K562 (cell line): ENCODE results near the gene PSD2. TPM values are rescaled to one million over a fixed set of nuclear protein-coding genes. Genes with fewer than 3 reads are reported as not detected.

Experiments
- ATAC-seq: fragments of 200-7000 bp; cut with Tn5 transposase; 3 replicates; pipeline ENCODE4 v1.9.1; 2020; ENCODE audit warnings: moderate library complexity
- BruUV-seq: library from RNA; stranded (reverse); fragments of 400-500 nt; replicated peaks from 2 replicates; lab custom pipeline; 2021; lab: Mats Ljungman, UMichigan
- CTCF ChIA-PET: fragments of 300-600 bp; formaldehyde crosslinking; extraction: SDS; loops from one replicate; lab custom pipeline; 2021; ENCODE audit warnings: low intra/inter-chr PET ratio; lab: Yijun Ruan, JAX
- POLR2A ChIA-PET: fragments of 300-600, 350-650 bp; sonication (Branson Sonifier 250); formaldehyde crosslinking; extraction: SDS; loops from one replicate; lab custom pipeline; 2021; ENCODE audit warnings: antibody characterized with exemption, inconsistent platforms; lab: Yijun Ruan, JAX
- DNase-seq, 4 experiments: peaks; one replicate each; pipeline versions ENCODE4 v3.0.0 to v3.0.0-alpha.2; 2011 to 2018; ENCODE audit warnings: low spot score in 3 of 4, mixed read lengths in 3 of 4; ENCODE audit errors: extremely low read depth in 1 of 4
- FAIRE-seq: peaks from 2 replicates; lab custom pipeline; 2011; peaks lifted over from hg19 to GRCh38; lab: Jason Lieb, UNC
- H2AFZ ChIP-seq: 2 replicates; pipeline ENCODE4 v1.6.0; 2011; ENCODE audit warnings: low read depth, low read length, control low read depth, inconsistent platforms
- H3K27ac ChIP-seq: fragments of 200-600 bp; 3 replicates; pipeline ENCODE4 v1.8.0; 2011; ENCODE audit warnings: low read depth, mild to moderate bottlenecking, control low read depth, inconsistent platforms, low read length, moderate library complexity, mixed read lengths; ENCODE audit errors: extremely low read depth
- H3K27me3 ChIP-seq, 2 experiments: fragments of 300-600 bp in 1 of 2; 2 replicates in 1 of 2; 3 replicates in 1 of 2; pipeline versions ENCODE4 v1.6.0 to v1.8.0; 2011; ENCODE audit warnings: inconsistent platforms in 2 of 2, low read length in 2 of 2, mild to moderate bottlenecking in 1 of 2, mixed read lengths in 1 of 2, moderate library complexity in 1 of 2; ENCODE audit not compliant: control insufficient read depth in 2 of 2, insufficient read depth in 2 of 2
- H3K36me3 ChIP-seq: fragments of 300-600 bp; 3 replicates; pipeline ENCODE4 v1.8.0; 2011; ENCODE audit warnings: mild to moderate bottlenecking, low read length, inconsistent platforms; ENCODE audit not compliant: control insufficient read depth, insufficient read depth
- H3K4me1 ChIP-seq, 2 experiments: fragments of 200-600 bp in 1 of 2; replicated peaks in 1 of 2; 2 replicates in 1 of 2; 3 replicates in 1 of 2; pipeline versions ENCODE4 v1.5.1 to v1.8.0; 2011; ENCODE audit warnings: inconsistent platforms in 2 of 2, low read length in 2 of 2, mild to moderate bottlenecking in 1 of 2, mixed read lengths in 1 of 2, moderate library complexity in 1 of 2; ENCODE audit not compliant: control insufficient read depth in 2 of 2, insufficient read depth in 2 of 2
- H3K4me2 ChIP-seq: 2 replicates; pipeline ENCODE4 v1.6.1; 2011; ENCODE audit warnings: low read length, control low read depth, inconsistent platforms, mixed read lengths; ENCODE audit not compliant: insufficient read depth
- H3K4me3 ChIP-seq: fragments of 200-600 bp; sonication (generic), shearing (Covaris generic); 2 replicates; pipeline ENCODE4 v1.5.1; 2016; ENCODE audit warnings: control low read depth, inconsistent platforms
- H3K79me2 ChIP-seq: fragments of 200-600 bp; 3 replicates; pipeline ENCODE4 v1.8.0; 2011; ENCODE audit warnings: low read length, inconsistent platforms; ENCODE audit not compliant: control insufficient read depth, insufficient read depth
- H3K9ac ChIP-seq, 2 experiments: 2 replicates each; pipeline versions ENCODE4 v1.6.0 to v1.6.1; 2011; ENCODE audit warnings: low read depth in 2 of 2, low read length in 2 of 2, control low read depth in 1 of 2, inconsistent platforms in 1 of 2, mild to moderate bottlenecking in 1 of 2, mixed read lengths in 1 of 2; ENCODE audit not compliant: insufficient read depth in 1 of 2
- H3K9me1 ChIP-seq: one replicate; pipeline ENCODE4 v1.6.0; 2011; ENCODE audit warnings: inconsistent platforms, mild to moderate bottlenecking, low read length, moderate library complexity; ENCODE audit not compliant: control insufficient read depth, insufficient read depth
- H3K9me3 ChIP-seq: replicated peaks from 2 replicates; pipeline ENCODE4 v1.5.1; 2011; ENCODE audit warnings: low read depth, low read length, inconsistent platforms; ENCODE audit not compliant: control insufficient read depth, insufficient read depth
- H4K20me1 ChIP-seq: replicated peaks from 2 replicates; pipeline ENCODE4 v1.6.1; 2011; ENCODE audit warnings: low read length, inconsistent platforms, mixed read lengths; ENCODE audit not compliant: control insufficient read depth, insufficient read depth
- ARHGAP35 ChIP-seq: fragments of 450-650 bp; IDR thresholded peaks from 2 replicates; pipeline ENCODE4 v1.6.1; 2018; ENCODE audit not compliant: partially characterized antibody
- ATF4 ChIP-seq: fragments of 450-650 bp; formaldehyde crosslinking; IDR thresholded peaks from 2 replicates; pipeline ENCODE4 v1.4.0; 2022; ENCODE audit warnings: mild to moderate bottlenecking, moderate library complexity
- CREBBP ChIP-seq: IDR thresholded peaks from one replicate; pipeline ENCODE4 v1.6.1; 2012; ENCODE audit warnings: low read depth, mild to moderate bottlenecking, control low read depth, inconsistent platforms, low read length
- HDGF ChIP-seq: fragments of 450-650 bp; IDR thresholded peaks from 2 replicates; pipeline ENCODE4 v1.6.1; 2016
- MAX ChIP-seq: sonication (generic); formaldehyde crosslinking; IDR thresholded peaks from 2 replicates; pipeline ENCODE4 v1.9.0; 2022; ENCODE audit warnings: mild to moderate bottlenecking, missing genetic modification reagents
- NFE2L1 ChIP-seq: fragments of 450-650 bp; IDR thresholded peaks from 2 replicates; pipeline ENCODE4 v1.6.1; 2016; ENCODE audit warnings: missing genetic modification characterization, low read depth, mild to moderate bottlenecking, missing compliant biosample characterization, moderate library complexity, borderline replicate concordance
- NFXL1 ChIP-seq: fragments of 450-650 bp; formaldehyde crosslinking; IDR thresholded peaks from 2 replicates; pipeline ENCODE4 v1.4.0; 2021; ENCODE audit warnings: mild to moderate bottlenecking
- PHF21A ChIP-seq: fragments of 450-650 bp; IDR thresholded peaks from 2 replicates; pipeline ENCODE4 v1.6.1; 2017; ENCODE audit warnings: low read depth, borderline replicate concordance
- RBM14 ChIP-seq: fragments of 200-400 bp; formaldehyde crosslinking; IDR thresholded peaks from 2 replicates; pipeline ENCODE4 v1.6.1; 2018; ENCODE audit warnings: low read depth, mild to moderate bottlenecking, low read length, moderate library complexity, borderline replicate concordance; ENCODE audit not compliant: insufficient read depth
- TCFL5 ChIP-seq: fragments of 250-450 bp; sonication (Bioruptor Pico); conservative IDR thresholded peaks from 2 replicates; pipeline ENCODE4 v1.6.1; 2021; ENCODE audit warnings: mild to moderate bottlenecking, moderate library complexity, matching md5 sums
- ZBTB7A ChIP-seq: IDR thresholded peaks from 2 replicates; pipeline ENCODE4 v1.6.1; 2011; ENCODE audit warnings: low read depth, mild to moderate bottlenecking, low read length, moderate library complexity, borderline replicate concordance; ENCODE audit not compliant: control insufficient read depth
- ZNF140 ChIP-seq: fragments of 250-450 bp; sonication (Bioruptor Pico); IDR thresholded peaks from 2 replicates; pipeline ENCODE4 v1.8.0; 2021; ENCODE audit warnings: moderate library complexity, mild to moderate bottlenecking, inconsistent platforms
- ZNF408 ChIP-seq: fragments of 250-450 bp; sonication (Bioruptor Pico); IDR thresholded peaks from 2 replicates; pipeline ENCODE4 v1.4.0; 2020; ENCODE audit warnings: low read depth, mild to moderate bottlenecking, moderate library complexity
- WGBS: fragments of 100-300 bp; shearing (Covaris generic); methylation state at CpG from one replicate; pipeline ENCODE4 v1.1.6; 2016; ENCODE audit warnings: low coverage, mixed read lengths; ENCODE audit not compliant: insufficient coverage; ENCODE audit errors: missing lambda C conversion rate; 5-methylcytosine and 5-hydroxymethylcytosine counted together
- in situ Hi-C: fragments of 300-500 bp; cut with MboI; formaldehyde crosslinking; loops from 4 replicates; pipeline ENCODE4 v1.15.0; 2018; ENCODE audit warnings: inconsistent platforms, mixed read lengths
- intact Hi-C: fragments of 100-400 bp; cut with micrococcal nuclease; formaldehyde crosslinking; loops from 2 replicates; pipeline ENCODE4 v1.14.2; 2022
- polyA plus RNA-seq, 8 experiments: library from polyadenylated mRNA; depleted of rRNA in 4 of 8; stranded (reverse) in 5 of 8; unstranded in 3 of 8; fragments of >200 nt; fragmentation: Nextera tagmentation in 2 of 8; fragmentation: Illumina TruSeq in 1 of 8; extraction: Ambion mirVana in 2 of 8; extraction: Trizol in 1 of 8; gene quantifications; 2 replicates each; pipeline versions ENCODE4 v1.2.1 to v1.2.3, GENCODE V29; 2011 to 2014; ENCODE audit warnings: inconsistent platforms in 1 of 8, missing spikeins in 1 of 8
- total RNA-seq, 7 experiments: library from RNA; depleted of rRNA in 6 of 7; stranded (reverse); fragments of >200 nt in 6 of 7; fragmentation: Illumina TruSeq in 2 of 7; extraction: Trizol in 2 of 7; gene quantifications; 2 replicates each; pipeline versions ENCODE4 v1.2.1 to v1.2.3, GENCODE V29; 2011 to 2021; ENCODE audit warnings: low replicate concordance in 1 of 7
- TF ChIP-seq, protein P1 (sequence below): fragments of 450-650 bp; IDR thresholded peaks from 2 replicates; pipeline ENCODE4 v1.6.1; 2017; ENCODE audit warnings: antibody characterized with exemption, mild to moderate bottlenecking
- TF ChIP-seq, protein P2 (sequence below): IDR thresholded peaks from 2 replicates; pipeline ENCODE4 v1.6.1; 2011; ENCODE audit warnings: borderline replicate concordance, low read depth, mild to moderate bottlenecking, moderate library complexity, low read length; ENCODE audit not compliant: insufficient read depth, poor library complexity, severe bottlenecking

The PSD2 gene
- total and polyA plus RNA-seq, 9 of the 15 experiments (the other 6 are each of a cell fraction or from before 2014, with no cell fraction given), result 0.01 to 0.09 (median 0.04) TPM; not detected in 4

DNA sequence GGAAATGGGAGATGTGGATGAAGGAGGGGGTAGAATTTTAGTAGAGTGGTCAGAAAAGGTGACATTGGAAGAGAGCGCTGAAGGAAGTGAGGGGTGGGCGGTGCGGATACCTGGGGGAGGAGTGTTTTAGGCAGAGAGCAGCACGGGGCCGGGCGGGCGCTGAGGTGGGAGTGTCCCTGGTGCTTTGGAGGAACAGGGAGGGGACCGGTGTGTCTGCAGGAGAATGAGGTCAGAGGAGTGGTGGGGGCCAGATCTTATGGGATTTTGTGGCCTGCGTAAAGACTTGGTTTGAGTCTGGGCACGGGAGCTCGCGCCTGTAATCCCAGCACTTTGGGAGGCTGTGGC lies 5.8 kb upstream of the PSD2 start:
- in situ Hi-C loops (loop anchor here (5.0 kb wide), 3 partner anchors 52 to 367 kb away; no protein-coding TSS in a partner anchor), intact Hi-C loops (loop anchor here (2.0 to 10.0 kb wide), 2 partner anchors 367 to 565 kb away; no protein-coding TSS in a partner anchor)
- no peaks in the 10 kb centered on the region for H3K36me3 ChIP-seq
- TF ChIP-seq ZNF140, result no peak
- TF ChIP-seq ZNF408 (CRISPR knock-in tag), result no peak
- TF ChIP-seq PHF21A, result no peak
- no peak for TF ChIP-seq MAX (CRISPR knock-in tag)
- TF ChIP-seq RBM14, result no peak
- no peak for TF ChIP-seq ARHGAP35
- no peak for TF ChIP-seq TCFL5 (CRISPR knock-in tag)
- no peak for TF ChIP-seq NFXL1 (CRISPR knock-in tag)
- TF ChIP-seq CREBBP, result no peak
- TF ChIP-seq ATF4 (CRISPR knock-in tag), result no peak
- no peak for TF ChIP-seq HDGF
- no peak for TF ChIP-seq NFE2L1 (tag)
- TF ChIP-seq, protein P1, sequence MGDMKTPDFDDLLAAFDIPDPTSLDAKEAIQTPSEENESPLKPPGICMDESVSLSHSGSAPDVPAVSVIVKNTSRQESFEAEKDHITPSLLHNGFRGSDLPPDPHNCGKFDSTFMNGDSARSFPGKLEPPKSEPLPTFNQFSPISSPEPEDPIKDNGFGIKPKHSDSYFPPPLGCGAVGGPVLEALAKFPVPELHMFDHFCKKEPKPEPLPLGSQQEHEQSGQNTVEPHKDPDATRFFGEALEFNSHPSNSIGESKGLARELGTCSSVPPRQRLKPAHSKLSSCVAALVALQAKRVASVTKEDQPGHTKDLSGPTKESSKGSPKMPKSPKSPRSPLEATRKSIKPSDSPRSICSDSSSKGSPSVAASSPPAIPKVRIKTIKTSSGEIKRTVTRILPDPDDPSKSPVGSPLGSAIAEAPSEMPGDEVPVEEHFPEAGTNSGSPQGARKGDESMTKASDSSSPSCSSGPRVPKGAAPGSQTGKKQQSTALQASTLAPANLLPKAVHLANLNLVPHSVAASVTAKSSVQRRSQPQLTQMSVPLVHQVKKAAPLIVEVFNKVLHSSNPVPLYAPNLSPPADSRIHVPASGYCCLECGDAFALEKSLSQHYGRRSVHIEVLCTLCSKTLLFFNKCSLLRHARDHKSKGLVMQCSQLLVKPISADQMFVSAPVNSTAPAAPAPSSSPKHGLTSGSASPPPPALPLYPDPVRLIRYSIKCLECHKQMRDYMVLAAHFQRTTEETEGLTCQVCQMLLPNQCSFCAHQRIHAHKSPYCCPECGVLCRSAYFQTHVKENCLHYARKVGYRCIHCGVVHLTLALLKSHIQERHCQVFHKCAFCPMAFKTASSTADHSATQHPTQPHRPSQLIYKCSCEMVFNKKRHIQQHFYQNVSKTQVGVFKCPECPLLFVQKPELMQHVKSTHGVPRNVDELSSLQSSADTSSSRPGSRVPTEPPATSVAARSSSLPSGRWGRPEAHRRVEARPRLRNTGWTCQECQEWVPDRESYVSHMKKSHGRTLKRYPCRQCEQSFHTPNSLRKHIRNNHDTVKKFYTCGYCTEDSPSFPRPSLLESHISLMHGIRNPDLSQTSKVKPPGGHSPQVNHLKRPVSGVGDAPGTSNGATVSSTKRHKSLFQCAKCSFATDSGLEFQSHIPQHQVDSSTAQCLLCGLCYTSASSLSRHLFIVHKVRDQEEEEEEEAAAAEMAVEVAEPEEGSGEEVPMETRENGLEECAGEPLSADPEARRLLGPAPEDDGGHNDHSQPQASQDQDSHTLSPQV, result no peak
- no peak for TF ChIP-seq ZBTB7A
- TF ChIP-seq, protein P2, sequence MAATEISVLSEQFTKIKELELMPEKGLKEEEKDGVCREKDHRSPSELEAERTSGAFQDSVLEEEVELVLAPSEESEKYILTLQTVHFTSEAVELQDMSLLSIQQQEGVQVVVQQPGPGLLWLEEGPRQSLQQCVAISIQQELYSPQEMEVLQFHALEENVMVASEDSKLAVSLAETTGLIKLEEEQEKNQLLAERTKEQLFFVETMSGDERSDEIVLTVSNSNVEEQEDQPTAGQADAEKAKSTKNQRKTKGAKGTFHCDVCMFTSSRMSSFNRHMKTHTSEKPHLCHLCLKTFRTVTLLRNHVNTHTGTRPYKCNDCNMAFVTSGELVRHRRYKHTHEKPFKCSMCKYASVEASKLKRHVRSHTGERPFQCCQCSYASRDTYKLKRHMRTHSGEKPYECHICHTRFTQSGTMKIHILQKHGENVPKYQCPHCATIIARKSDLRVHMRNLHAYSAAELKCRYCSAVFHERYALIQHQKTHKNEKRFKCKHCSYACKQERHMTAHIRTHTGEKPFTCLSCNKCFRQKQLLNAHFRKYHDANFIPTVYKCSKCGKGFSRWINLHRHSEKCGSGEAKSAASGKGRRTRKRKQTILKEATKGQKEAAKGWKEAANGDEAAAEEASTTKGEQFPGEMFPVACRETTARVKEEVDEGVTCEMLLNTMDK, result no peak
- H3K4me1 ChIP-seq, result peaks cover 0 to 21% of the 10 kb centered on the region in 2 experiments; a peak in 2 of 5 replicates
- H3K9me1 ChIP-seq, result no peaks in the 10 kb centered on the region
- no peak overlapping the region for H3K4me3 ChIP-seq
- peaks cover 11% of the 10 kb centered on the region; the same call in 1 of the 2 replicates for H4K20me1 ChIP-seq
- ChIA-PET POLR2A (interaction anchor here (0.7 kb wide), 1 partner anchor 80 kb away, joined by 3 read pairs; no protein-coding TSS in a partner anchor), CTCF (interaction anchor here (6.3 kb wide), 1 partner anchor 178 kb away, joined by 117 read pairs; no protein-coding TSS in a partner anchor)
- no TSS peak for BruUV-seq
- H3K27ac ChIP-seq, result no peak overlapping the region
- no peak for DNase-seq
- no peak overlapping the region for H3K4me2 ChIP-seq
- 6% methylated on average over 12 of the region's 12 CpGs for WGBS
- no peak overlapping the region for H3K9ac ChIP-seq
- ATAC-seq, result no peak
- no peak overlapping the region for H2AFZ ChIP-seq
- peaks cover 17 to 49% of the 10 kb centered on the region in 2 experiments; a peak in 4 of 5 replicates for H3K27me3 ChIP-seq
- FAIRE-seq, result no peak
- H3K79me2 ChIP-seq, result no peaks in the 10 kb centered on the region
- no peaks in the 10 kb centered on the region for H3K9me3 ChIP-seq
